A673 (cell line): Measurements from ENCODE around the gene OR5B3. TPM values are rescaled to one million over a fixed set of nuclear protein-coding genes. Genes with fewer than 3 reads are reported as not detected.
"Not testable (repeated sequence)": the region's sequence is repeated elsewhere in the genome, so short reads cannot be mapped to it uniquely, and the experiment has no call there.

Experiments used
- BruUV-seq: library from RNA; stranded (reverse); fragments of 400-500 nt; replicated peaks from 2 replicates; lab custom pipeline; 2021; lab: Mats Ljungman, UMichigan
- CTCF ChIA-PET: fragments of 300-600 bp; sonication (Branson Sonifier 250); formaldehyde crosslinking; loops from one replicate; lab custom pipeline; 2022; ENCODE audit warnings: antibody characterized with exemption; lab: Charles Lee
- POLR2A ChIA-PET: fragments of 300-600 bp; sonication (Branson Sonifier 250); formaldehyde crosslinking; loops from one replicate; lab custom pipeline; 2022; ENCODE audit warnings: antibody characterized with exemption; ENCODE audit not compliant: low non-redundant PET; lab: Charles Lee
- DNase-seq: peaks from one replicate; pipeline ENCODE4 v3.0.0-alpha.2; 2015; ENCODE audit warnings: low spot score
- H3K27ac ChIP-seq: fragments of 200-600 bp; sonication (generic); 2 replicates; pipeline ENCODE4 v1.5.1; 2016; ENCODE audit warnings: mixed run types, low read depth, mild to moderate bottlenecking, mixed read lengths, antibody characterized with exemption, low read length; ENCODE audit not compliant: poor library complexity, severe bottlenecking
- H3K27me3 ChIP-seq: fragments of 200-600 bp; sonication (generic); replicated peaks from 2 replicates; pipeline ENCODE4 v1.6.1; 2017; ENCODE audit warnings: mixed run types, low read depth, mild to moderate bottlenecking, mixed read lengths, antibody characterized with exemption, low read length; ENCODE audit not compliant: insufficient read depth, poor library complexity
- H3K36me3 ChIP-seq: fragments of 200-600 bp; sonication (generic); 2 replicates; pipeline ENCODE4 v1.6.1; 2016; ENCODE audit warnings: mixed run types, mild to moderate bottlenecking, mixed read lengths, antibody characterized with exemption, low read length; ENCODE audit not compliant: insufficient read depth, poor library complexity, severe bottlenecking
- H3K4me1 ChIP-seq: fragments of 200-600 bp; sonication (generic); 2 replicates; pipeline ENCODE4 v1.6.1; 2017; ENCODE audit warnings: mixed run types, mild to moderate bottlenecking, mixed read lengths, antibody characterized with exemption, low read length; ENCODE audit not compliant: insufficient read depth, poor library complexity, severe bottlenecking
- H3K4me3 ChIP-seq: fragments of 200-600 bp; sonication (generic); 2 replicates; pipeline ENCODE4 v1.5.1; 2016; ENCODE audit warnings: low read depth, mixed run types, mild to moderate bottlenecking, mixed read lengths, low read length; ENCODE audit not compliant: poor library complexity, severe bottlenecking
- H3K9me3 ChIP-seq: fragments of 200-600 bp; sonication (generic); 2 replicates; pipeline ENCODE4 v1.6.1; 2016; ENCODE audit warnings: mixed run types, low read depth, mild to moderate bottlenecking, mixed read lengths, antibody characterized with exemption, low read length; ENCODE audit not compliant: poor library complexity, severe bottlenecking
- CTCF ChIP-seq: fragments of 300-800, 200-600 bp; sonication (generic); conservative IDR thresholded peaks from 2 replicates; pipeline ENCODE4 v1.5.1; 2017; ENCODE audit warnings: low read depth, mild to moderate bottlenecking, antibody characterized with exemption, low read length, moderate library complexity, mixed read lengths
- EZH2 ChIP-seq: fragments of 200-600 bp; sonication (generic); IDR thresholded peaks from 2 replicates; pipeline ENCODE4 v1.6.1; 2017; ENCODE audit warnings: borderline replicate concordance, low read depth, mild to moderate bottlenecking, mixed read lengths, antibody characterized with exemption, low read length; ENCODE audit not compliant: poor library complexity, severe bottlenecking
- intact Hi-C: fragments of 100-400 bp; cut with micrococcal nuclease; formaldehyde crosslinking; loops from one replicate; pipeline ENCODE4 v1.10.0; 2022; ENCODE audit not compliant: unreplicated experiment
- total RNA-seq: library from RNA; stranded (reverse); gene quantifications from 2 replicates; pipeline ENCODE4 v1.2.3, GENCODE V29; 2021

OR5B3 gene
- total RNA-seq, 1 experiment from 2014 or later: not detected

GRCh38 chr11:58428021-58428420 is 21.3 kb upstream of the OR5B3 start, which contains the start of gene OR5B2:
Gene OR5B2 (minus strand): TSS chr11:58428121. CDS start chr11:58423261, 4,860 bp downstream.
- ChIA-PET CTCF (no interaction called here), POLR2A (no interaction called here)
- peaks cover 2% of the 10 kb centered on the region for H3K27me3 ChIP-seq
- intact Hi-C loops: no loop called here
- TF ChIP-seq EZH2 (no peak), CTCF (no peak)
- H3K4me1 ChIP-seq: no peaks in the 10 kb centered on the region
- H3K27ac ChIP-seq: no peak within 1 kb of the TSS
- no TSS peak for BruUV-seq
- no peak within 1 kb of the TSS for H3K4me3 ChIP-seq
- no peaks in the 10 kb centered on the region for H3K9me3 ChIP-seq
- DNase-seq: no peak
- no peaks in the 10 kb centered on the region for H3K36me3 ChIP-seq

DNA sequence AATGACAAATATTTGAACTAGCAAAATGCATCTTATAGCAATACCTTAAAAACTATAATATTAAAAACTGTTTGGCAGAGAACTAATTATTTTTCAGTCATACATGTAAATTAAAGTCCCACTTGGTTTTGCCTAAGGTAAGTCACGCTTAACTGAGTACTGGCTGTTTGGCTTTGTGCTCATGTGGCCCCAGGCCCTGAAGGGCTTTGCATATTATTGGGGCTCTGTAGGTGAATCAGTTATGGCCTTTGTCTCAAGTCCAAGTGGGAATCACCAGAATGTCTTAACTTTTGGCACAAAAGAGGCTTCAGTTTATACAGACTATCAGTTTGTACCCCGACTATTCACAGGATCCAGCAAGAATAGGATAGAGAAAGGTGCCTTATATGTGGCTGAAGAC is 7.1 kb downstream of the OR5B3 start:
- H3K36me3 ChIP-seq, BruUV-seq, H3K27me3 ChIP-seq, H3K9me3 ChIP-seq, H3K4me3 ChIP-seq, DNase-seq, H3K27ac ChIP-seq, intact Hi-C loops, POLR2A ChIA-PET, H3K4me1 ChIP-seq, CTCF ChIA-PET: not testable (repeated sequence)

- Histone ChIP-seq H3K36me3 (no peaks in the 10 kb centered on the region), H3K27me3 (no peaks in the 10 kb centered on the region), H3K4me1 (no peaks in the 10 kb centered on the region), H3K4me3 (no peak overlapping the region), H3K9me3 (peaks cover 11% of the 10 kb centered on the region), H3K27ac (no peak overlapping the region)
- intact Hi-C loops: no loop called here
- CTCF ChIA-PET: no interaction called here
- TF ChIP-seq CTCF (no peak), EZH2 (no peak)
- no peak for DNase-seq
- no TSS peak for BruUV-seq
- POLR2A ChIA-PET: no interaction called here
These were observed 11.1 kb downstream of the OR5B3 start for GRCh38 chr11:58395581-58395980.

DNA sequence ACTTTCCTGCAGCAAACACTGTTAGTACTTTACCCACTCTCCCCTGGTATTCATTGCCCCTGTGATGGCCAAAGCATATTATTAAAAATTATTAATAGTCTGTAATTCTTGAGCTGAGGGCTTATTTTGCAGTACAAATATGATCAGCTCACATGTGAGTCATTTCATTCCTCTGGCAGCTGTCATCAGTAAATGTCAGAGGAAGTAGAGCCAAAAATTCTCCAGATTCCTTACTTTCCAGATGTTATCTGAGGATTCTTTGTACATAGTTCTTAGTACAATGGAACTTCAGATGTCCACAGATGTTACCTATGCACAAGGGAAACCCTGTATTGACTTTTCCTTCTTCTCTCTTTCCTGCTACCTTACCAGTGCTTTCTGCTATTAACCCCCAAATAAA is 12.5 kb downstream of the OR5B3 start:
- Histone ChIP-seq H3K4me3 (no peak overlapping the region), H3K27ac (no peak overlapping the region), H3K36me3 (no peaks in the 10 kb centered on the region), H3K27me3 (no peaks in the 10 kb centered on the region), H3K4me1 (no peaks in the 10 kb centered on the region), H3K9me3 (peaks cover 11% of the 10 kb centered on the region)
- TF ChIP-seq EZH2: no peak
- TF ChIP-seq CTCF: no peak
- DNase-seq: peak; percentile 14
- BruUV-seq: no TSS peak
- intact Hi-C loops: no loop called here
- CTCF ChIA-PET: interaction anchor here (0.5 kb wide), 1 partner anchor 1144 kb away, joined by 9 read pairs; no protein-coding TSS in a partner anchor
- POLR2A ChIA-PET: no interaction called here
